Ovary (tissue), 3 donors: Measurements from ENCODE around the gene DMRTB1.

ENCODE experiments used
- CTCF ChIP-seq, 3 donors: fragments of 450-650 bp in 2 of 3; fragments of 200-600 bp in 1 of 3; IDR thresholded peaks; one replicate each; pipeline versions ENCODE4 v1.5.1 to v1.8.0; 2016 to 2022; ENCODE audit warnings: antibody characterized with exemption in 3 of 3, mild to moderate bottlenecking in 1 of 3
- POLR2A ChIP-seq: fragments of 450-650 bp; IDR thresholded peaks from one replicate; pipeline ENCODE4 v1.6.1; 2017; ENCODE audit warnings: antibody characterized with exemption, mild to moderate bottlenecking, moderate library complexity
- donor health status: DM: no; HTN: no; CAD: no.

- TF ChIP-seq CTCF (IDR thresholded peaks at IDR 0.05): no peak
- no peak for TF ChIP-seq POLR2A
These were observed 5.0 kb downstream of the DMRTB1 start for GRCh38 chr1:53463961-53464899.
